Brain microvascular endothelial cell (primary cell): ENCODE data around the gene REG1A.

Source experiments
- DNase-seq: peaks from one replicate; pipeline ENCODE4 v3.0.0-alpha.2; 2020
- H3K27ac ChIP-seq: fragments of 250-450 bp; sonication (Bioruptor Pico); 2 replicates; pipeline ENCODE4 v1.5.1; 2020; ENCODE audit warnings: mild to moderate bottlenecking, moderate library complexity
- H3K27me3 ChIP-seq: fragments of 250-450 bp; sonication (Bioruptor Pico); replicated peaks from 2 replicates; pipeline ENCODE4 v1.5.1; 2020; ENCODE audit warnings: mild to moderate bottlenecking
- H3K36me3 ChIP-seq: fragments of 250-450 bp; sonication (Bioruptor Pico); replicated peaks from 2 replicates; pipeline ENCODE4 v1.5.1; 2020; ENCODE audit warnings: mild to moderate bottlenecking
- H3K4me3 ChIP-seq: 2 replicates; pipeline ENCODE4 v1.5.1; 2011; ENCODE audit warnings: low read depth, mild to moderate bottlenecking, control low read depth, low read length, moderate library complexity
- CTCF ChIP-seq: IDR thresholded peaks from 2 replicates; pipeline ENCODE4 v1.5.1; 2011; ENCODE audit warnings: low read depth, mild to moderate bottlenecking, moderate library complexity, low read length, control low read depth, inconsistent platforms; ENCODE audit errors: missing control alignments
- in situ Hi-C: cut with HindIII; loops from 2 replicates; pipeline ENCODE4 v1.10.0; 2017; ENCODE audit warnings: low sequenced_read_pairs, low pct_ligation_motif_present

The REG1A gene

GRCh38 chr2:79116997-79117928 is 3.0 kb upstream of the REG1A start:
- Histone ChIP-seq H3K36me3 (no peaks in the 10 kb centered on the region), H3K27ac (no peak overlapping the region), H3K4me3 (no peak overlapping the region), H3K27me3 (no peaks in the 10 kb centered on the region)
- in situ Hi-C loops = no loop called here
- no peak for DNase-seq
- TF ChIP-seq CTCF = no peak

GRCh38 chr2:79122676-79123075 is 2.4 kb downstream of the REG1A start:
- in situ Hi-C loops = no loop called here
- TF ChIP-seq CTCF = no peak
- Histone ChIP-seq H3K27ac (no peak overlapping the region), H3K36me3 (no peaks in the 10 kb centered on the region), H3K4me3 (no peak overlapping the region), H3K27me3 (no peaks in the 10 kb centered on the region)
- no peak for DNase-seq

- no peak overlapping the region for H3K27ac ChIP-seq
- no peak for DNase-seq
- H3K4me3 ChIP-seq = no peak overlapping the region
- in situ Hi-C loops = no loop called here
- H3K27me3 ChIP-seq = no peaks in the 10 kb centered on the region
- no peaks in the 10 kb centered on the region for H3K36me3 ChIP-seq
- TF ChIP-seq CTCF = no peak
Observed at GRCh38 chr2:79124907-79125720, 4.8 kb downstream of the REG1A start.

- in situ Hi-C loops = no loop called here
- no peak overlapping the region for H3K27ac ChIP-seq
- DNase-seq = no peak
- no peak for TF ChIP-seq CTCF
- no peaks in the 10 kb centered on the region for H3K27me3 ChIP-seq
- H3K4me3 ChIP-seq = no peak overlapping the region
- no peaks in the 10 kb centered on the region for H3K36me3 ChIP-seq
Observed at GRCh38 chr2:79125721-79125985, 5.4 kb downstream of the REG1A start.

GRCh38 chr2:79128406-79128805 is 8.1 kb downstream of the REG1A start:
- TF ChIP-seq CTCF = no peak
- in situ Hi-C loops = no loop called here
- H3K36me3 ChIP-seq = no peaks in the 10 kb centered on the region
- H3K4me3 ChIP-seq = no peak overlapping the region
- DNase-seq = no peak
- H3K27me3 ChIP-seq = no peaks in the 10 kb centered on the region
- H3K27ac ChIP-seq = no peak overlapping the region
